PFSK-1 (cell line): ENCODE data around the gene KCNA4.

Experiments used
- FOXP2 ChIP-seq: optimal IDR thresholded peaks from 2 replicates; pipeline ENCODE3; 2011; ENCODE audit warnings: borderline replicate concordance, control low read depth, inconsistent platforms; ENCODE audit not compliant: insufficient read depth; ENCODE audit errors: extremely low read length, extremely low read depth
- POLR2AphosphoS5 ChIP-seq: IDR thresholded peaks from 2 replicates; pipeline ENCODE4 v1.6.1; 2012; ENCODE audit warnings: low read depth, mild to moderate bottlenecking, control low read depth, low read length, moderate library complexity
- SIN3A ChIP-seq: IDR thresholded peaks from 2 replicates; pipeline ENCODE4 v1.6.1; 2012; ENCODE audit warnings: mild to moderate bottlenecking, low read length, moderate library complexity, borderline replicate concordance; ENCODE audit not compliant: insufficient read depth
- TAF1 ChIP-seq: IDR thresholded peaks from 2 replicates; pipeline ENCODE4 v1.6.1; 2012; ENCODE audit warnings: low read length, control low read depth, borderline replicate concordance; ENCODE audit not compliant: insufficient read depth
- TF ChIP-seq, protein P1 (sequence below), 2 experiments: IDR thresholded peaks; 2 replicates each; pipeline versions ENCODE4 v1.6.1 to v1.8.0; 2011 to 2012; ENCODE audit warnings: low read depth in 2 of 2, low read length in 2 of 2, control low read depth in 1 of 2, inconsistent platforms in 1 of 2, mild to moderate bottlenecking in 1 of 2, moderate library complexity in 1 of 2; ENCODE audit not compliant: insufficient read depth in 1 of 2

GRCh38 chr11:30025396-30026139 is 8.7 kb upstream of the KCNA4 start:
- TF ChIP-seq POLR2AphosphoS5 (no peak), TAF1 (no peak), FOXP2 (no peak), SIN3A (no peak)
- TF ChIP-seq, protein P1, sequence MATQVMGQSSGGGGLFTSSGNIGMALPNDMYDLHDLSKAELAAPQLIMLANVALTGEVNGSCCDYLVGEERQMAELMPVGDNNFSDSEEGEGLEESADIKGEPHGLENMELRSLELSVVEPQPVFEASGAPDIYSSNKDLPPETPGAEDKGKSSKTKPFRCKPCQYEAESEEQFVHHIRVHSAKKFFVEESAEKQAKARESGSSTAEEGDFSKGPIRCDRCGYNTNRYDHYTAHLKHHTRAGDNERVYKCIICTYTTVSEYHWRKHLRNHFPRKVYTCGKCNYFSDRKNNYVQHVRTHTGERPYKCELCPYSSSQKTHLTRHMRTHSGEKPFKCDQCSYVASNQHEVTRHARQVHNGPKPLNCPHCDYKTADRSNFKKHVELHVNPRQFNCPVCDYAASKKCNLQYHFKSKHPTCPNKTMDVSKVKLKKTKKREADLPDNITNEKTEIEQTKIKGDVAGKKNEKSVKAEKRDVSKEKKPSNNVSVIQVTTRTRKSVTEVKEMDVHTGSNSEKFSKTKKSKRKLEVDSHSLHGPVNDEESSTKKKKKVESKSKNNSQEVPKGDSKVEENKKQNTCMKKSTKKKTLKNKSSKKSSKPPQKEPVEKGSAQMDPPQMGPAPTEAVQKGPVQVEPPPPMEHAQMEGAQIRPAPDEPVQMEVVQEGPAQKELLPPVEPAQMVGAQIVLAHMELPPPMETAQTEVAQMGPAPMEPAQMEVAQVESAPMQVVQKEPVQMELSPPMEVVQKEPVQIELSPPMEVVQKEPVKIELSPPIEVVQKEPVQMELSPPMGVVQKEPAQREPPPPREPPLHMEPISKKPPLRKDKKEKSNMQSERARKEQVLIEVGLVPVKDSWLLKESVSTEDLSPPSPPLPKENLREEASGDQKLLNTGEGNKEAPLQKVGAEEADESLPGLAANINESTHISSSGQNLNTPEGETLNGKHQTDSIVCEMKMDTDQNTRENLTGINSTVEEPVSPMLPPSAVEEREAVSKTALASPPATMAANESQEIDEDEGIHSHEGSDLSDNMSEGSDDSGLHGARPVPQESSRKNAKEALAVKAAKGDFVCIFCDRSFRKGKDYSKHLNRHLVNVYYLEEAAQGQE (IDR thresholded peaks at IDR 0.05; ENCODE audit: insufficient read depth in 1 of 2, low read depth in 2 of 2, low read length in 2 of 2) = no peak
